Measurements from ENCODE around the gene ISY1.
"Not testable (repeated sequence)": the region's sequence is repeated elsewhere in the genome, so short reads cannot be mapped to it uniquely, and the experiment has no call there.

ISY1 gene

GRCh38 chr3:129160891-129161859, at the start of gene ISY1:
ISY1 (minus strand) TSS chr3:129161063; CDS start chr3:129160975, 88 bp downstream.
- peak; percentile 97 for DNase-seq (ENCODE audit: low spot score)

- DNase-seq (ENCODE audit: low spot score) = peak; percentile 7
These were observed 46.6 kb upstream of the ISY1 start for GRCh38 chr3:129207479-129207878.

GRCh38 chr3:129205109-129205832, 44.4 kb upstream of the ISY1 start:
- no peak for DNase-seq (ENCODE audit: low spot score)

GRCh38 chr3:129204473-129204872, 43.6 kb upstream of the ISY1 start:
- no peak for DNase-seq (ENCODE audit: low spot score)

- DNase-seq (ENCODE audit: low spot score) = no peak
These were observed 38.5 kb upstream of the ISY1 start for GRCh38 chr3:129199366-129199765.

GRCh38 chr3:129197321-129197720, 36.5 kb upstream of the ISY1 start:
- no peak for DNase-seq (ENCODE audit: low spot score)

- no peak for DNase-seq (ENCODE audit: low spot score)
These were observed 35.7 kb upstream of the ISY1 start for GRCh38 chr3:129196601-129197000.

GRCh38 chr3:129195731-129196256, 34.9 kb upstream of the ISY1 start:
- DNase-seq (ENCODE audit: low spot score) = peak; percentile 93

- not testable (repeated sequence) for DNase-seq (ENCODE audit: low spot score)
These were observed 28.9 kb upstream of the ISY1 start for GRCh38 chr3:129189793-129190192.

- DNase-seq (ENCODE audit: low spot score) = no peak
These were observed 27.0 kb upstream of the ISY1 start for GRCh38 chr3:129187857-129188256.

GRCh38 chr3:129185783-129186182, 24.9 kb upstream of the ISY1 start:
- no peak for DNase-seq (ENCODE audit: low spot score)

- not testable (repeated sequence) for DNase-seq (ENCODE audit: low spot score)
These were observed 24.1 kb upstream of the ISY1 start for GRCh38 chr3:129184784-129185542.

GRCh38 chr3:129184396-129184657, 23.5 kb upstream of the ISY1 start:
- DNase-seq (ENCODE audit: low spot score) = peak; percentile 29

GRCh38 chr3:129183569-129184395, 22.9 kb upstream of the ISY1 start, which contains the start of gene CNBP:
CNBP (minus strand) TSS chr3:129183896; CDS start chr3:129171757, 12,139 bp downstream.
- peak; percentile 93 for DNase-seq (ENCODE audit: low spot score)

GRCh38 chr3:129182390-129183185, 21.7 kb upstream of the ISY1 start:
- no peak for DNase-seq (ENCODE audit: low spot score)

- DNase-seq (ENCODE audit: low spot score) = no peak
These were observed 21.0 kb upstream of the ISY1 start for GRCh38 chr3:129181819-129182218.

GRCh38 chr3:129180461-129180860, 19.6 kb upstream of the ISY1 start:
- no peak for DNase-seq (ENCODE audit: low spot score)

- DNase-seq (ENCODE audit: low spot score) = no peak
These were observed 15.2 kb upstream of the ISY1 start for GRCh38 chr3:129176051-129176450.

- no peak for DNase-seq (ENCODE audit: low spot score)
These were observed 12.9 kb upstream of the ISY1 start for GRCh38 chr3:129173725-129174124.

GRCh38 chr3:129173206-129173605, 12.3 kb upstream of the ISY1 start:
- DNase-seq (ENCODE audit: low spot score) = no peak

All from cerebellar cortex (tissue), 1 donor.